Panc1 (cell line): ENCODE data around the gene P2RY6. TPM values are rescaled to one million over a fixed set of nuclear protein-coding genes. Genes with fewer than 3 reads are reported as not detected.

Experiments
- ATAC-seq: fragments of 200-7000 bp; cut with Tn5 transposase; 2 replicates; pipeline ENCODE4 v1.9.1; 2020; ENCODE audit warnings: mild to moderate bottlenecking, moderate library complexity
- BruUV-seq: library from RNA; stranded (reverse); fragments of 400-500 nt; replicated peaks from 2 replicates; lab custom pipeline; 2021; lab: Mats Ljungman, UMichigan
- CTCF ChIA-PET: fragments of 300-600 bp; sonication (Branson Sonifier 250); formaldehyde crosslinking; loops from one replicate; lab custom pipeline; 2022; ENCODE audit warnings: antibody characterized with exemption; lab: Charles Lee
- POLR2A ChIA-PET: fragments of 300-600 bp; sonication (Branson Sonifier 250); formaldehyde crosslinking; loops from one replicate; lab custom pipeline; 2022; ENCODE audit warnings: antibody characterized with exemption; lab: Charles Lee
- DNase-seq: peaks from one replicate; pipeline ENCODE4 v3.0.0-alpha.2; 2010; ENCODE audit warnings: low read depth, low spot score
- H3K27ac ChIP-seq: 2 replicates; pipeline ENCODE4 v1.5.1; 2011; ENCODE audit warnings: mild to moderate bottlenecking, low read length, inconsistent platforms
- H3K27me3 ChIP-seq: fragments of 200-500 bp; sonication (Bioruptor generic); 2 replicates; pipeline ENCODE4 v1.6.0; 2014; ENCODE audit warnings: low read length, inconsistent platforms; ENCODE audit not compliant: control insufficient read depth, insufficient read depth
- H3K36me3 ChIP-seq: fragments of 200-500 bp; sonication (Bioruptor generic); 2 replicates; pipeline ENCODE4 v1.5.1; 2014; ENCODE audit warnings: inconsistent platforms, mild to moderate bottlenecking, low read length, moderate library complexity; ENCODE audit not compliant: control insufficient read depth, insufficient read depth
- H3K4me1 ChIP-seq: 2 replicates; pipeline ENCODE4 v1.5.1; 2011; ENCODE audit warnings: inconsistent platforms, mild to moderate bottlenecking, low read length, moderate library complexity; ENCODE audit not compliant: control insufficient read depth, insufficient read depth
- H3K4me3 ChIP-seq, 2 experiments: 2 replicates each; pipeline ENCODE4 v1.5.1; 2011 to 2012; ENCODE audit warnings: low read depth in 2 of 2, low read length in 2 of 2, mild to moderate bottlenecking in 2 of 2, inconsistent platforms in 1 of 2, moderate library complexity in 1 of 2
- H3K9me3 ChIP-seq: fragments of 200-500 bp; sonication (Bioruptor generic); 2 replicates; pipeline ENCODE4 v1.5.1; 2014; ENCODE audit warnings: low read depth, mild to moderate bottlenecking, inconsistent platforms, low read length, moderate library complexity; ENCODE audit not compliant: control insufficient read depth, insufficient read depth
- CTCF ChIP-seq: fragments of 450-650 bp; IDR thresholded peaks from 2 replicates; pipeline ENCODE4 v1.5.1; 2017; ENCODE audit warnings: mild to moderate bottlenecking
- POLR2AphosphoS5 ChIP-seq: IDR thresholded peaks from 2 replicates; pipeline ENCODE4 v1.6.1; 2012; ENCODE audit warnings: mild to moderate bottlenecking, low read depth, low read length, moderate library complexity
- REST ChIP-seq, 2 experiments: IDR thresholded peaks; 2 replicates each; pipeline ENCODE4 v1.6.1; 2011 to 2012; ENCODE audit warnings: low read depth in 2 of 2, control low read depth in 1 of 2, low read length in 1 of 2, mild to moderate bottlenecking in 1 of 2, moderate library complexity in 1 of 2; ENCODE audit not compliant: insufficient read depth in 1 of 2
- SIN3A ChIP-seq: IDR thresholded peaks from 2 replicates; pipeline ENCODE4 v1.6.1; 2012; ENCODE audit warnings: low read depth, mild to moderate bottlenecking, low read length, moderate library complexity, borderline replicate concordance; ENCODE audit not compliant: insufficient read depth
- TCF7L2 ChIP-seq: IDR thresholded peaks from 2 replicates; pipeline ENCODE4 v1.6.1; 2011; ENCODE audit warnings: mild to moderate bottlenecking, low read depth, low read length, inconsistent platforms
- in situ Hi-C: cut with HindIII; loops from 2 replicates; pipeline ENCODE4 v1.10.0; 2016; ENCODE audit warnings: low sequenced_read_pairs, low pct_unique_long_range_greater_than_20kb
- intact Hi-C: fragments of 100-400 bp; cut with micrococcal nuclease; formaldehyde crosslinking; loops from one replicate; pipeline ENCODE4 v1.10.0; 2022; ENCODE audit not compliant: unreplicated experiment
- total RNA-seq: library from RNA; stranded (reverse); gene quantifications from one replicate; pipeline ENCODE4 v1.2.1, GENCODE V29; 2021; ENCODE audit not compliant: unreplicated experiment

Gene P2RY6
- total RNA-seq, 1 experiment from 2014 or later = 0.59 TPM

GRCh38 chr11:73284106-73284505 is 12.0 kb downstream of the P2RY6 start:
- CTCF ChIA-PET = interaction anchor here (1.1 kb wide), 1 partner anchor 360 kb away, joined by 4 read pairs; no protein-coding TSS in a partner anchor
- POLR2A ChIA-PET = no interaction called here
- no peak overlapping the region for H3K4me3 ChIP-seq
- BruUV-seq = no TSS peak
- TF ChIP-seq SIN3A = no peak
- no peak for TF ChIP-seq REST (IDR thresholded peaks at IDR 0.05; ENCODE audit: insufficient read depth in 1 of 2, low read depth in 2 of 2, low read length in 1 of 2)
- DNase-seq (no peak), ATAC-seq (no peak)
- H3K9me3 ChIP-seq = no peaks in the 10 kb centered on the region
- intact Hi-C loops (no loop called here), in situ Hi-C loops (no loop called here)
- H3K27ac ChIP-seq = no peak overlapping the region
- no peaks in the 10 kb centered on the region for H3K36me3 ChIP-seq
- H3K27me3 ChIP-seq = no peaks in the 10 kb centered on the region
- H3K4me1 ChIP-seq = peaks cover 5% of the 10 kb centered on the region

GRCh38 chr11:73285721-73286120 is 13.6 kb downstream of the P2RY6 start:
- Histone ChIP-seq H3K9me3 (no peaks in the 10 kb centered on the region), H3K4me3 (no peak overlapping the region), H3K4me1 (peaks cover 12% of the 10 kb centered on the region), H3K36me3 (no peaks in the 10 kb centered on the region), H3K27ac (no peak overlapping the region), H3K27me3 (no peaks in the 10 kb centered on the region)
- DNase-seq = no peak
- POLR2A ChIA-PET = no interaction called here
- no peak for ATAC-seq
- in situ Hi-C loops = no loop called here
- no peak for TF ChIP-seq POLR2AphosphoS5
- TF ChIP-seq TCF7L2 = no peak
- no peak for TF ChIP-seq REST (IDR thresholded peaks at IDR 0.05; ENCODE audit: insufficient read depth in 1 of 2, low read depth in 2 of 2, low read length in 1 of 2)
- TF ChIP-seq CTCF = no peak
- no peak for TF ChIP-seq SIN3A
- intact Hi-C loops = no loop called here
- BruUV-seq = no TSS peak
- CTCF ChIA-PET = no interaction called here
